HG02623 (cell line): Measurements from ENCODE around the gene SMAD7.

Experiments
- ATAC-seq: cut with Tn5 transposase; IDR thresholded peaks from one replicate; pipeline ENCODE4 v1.9.1; 2021; ENCODE audit warnings: moderate library complexity; ENCODE audit not compliant: unreplicated experiment

SMAD7 gene

GRCh38 chr18:48950536-48951447 is at the start of gene SMAD7:
SMAD7 (minus strand) TSS chr18:48950965; CDS start chr18:48950424, 541 bp downstream.
- no peak for ATAC-seq

GRCh38 chr18:48999569-48999968 is 48.8 kb upstream of the SMAD7 start:
- no peak for ATAC-seq

GRCh38 chr18:48997985-48998831 is 47.4 kb upstream of the SMAD7 start:
- ATAC-seq = no peak

GRCh38 chr18:48997681-48997984 is 46.9 kb upstream of the SMAD7 start:
- no peak for ATAC-seq

GRCh38 chr18:48996901-48997463 is 46.2 kb upstream of the SMAD7 start:
- no peak for ATAC-seq

GRCh38 chr18:48996041-48996440 is 45.3 kb upstream of the SMAD7 start:
- ATAC-seq = no peak

GRCh38 chr18:48994926-48995835 is 44.4 kb upstream of the SMAD7 start:
- no peak for ATAC-seq

- no peak for ATAC-seq
Measured at GRCh38 chr18:48994044-48994651, 43.4 kb upstream of the SMAD7 start.

GRCh38 chr18:48993586-48993985 is 42.8 kb upstream of the SMAD7 start:
- no peak for ATAC-seq

- ATAC-seq = peak; percentile 52
Measured at GRCh38 chr18:48992791-48993555, 42.2 kb upstream of the SMAD7 start.

GRCh38 chr18:48992133-48992532 is 41.4 kb upstream of the SMAD7 start:
- ATAC-seq = no peak

- no peak for ATAC-seq
Measured at GRCh38 chr18:48991676-48992075, 40.9 kb upstream of the SMAD7 start.

- ATAC-seq = no peak
Measured at GRCh38 chr18:48991319-48991660, 40.5 kb upstream of the SMAD7 start.

GRCh38 chr18:48990481-48991318 is 39.9 kb upstream of the SMAD7 start:
- ATAC-seq = no peak

- ATAC-seq = no peak
Measured at GRCh38 chr18:48989304-48990303, 38.8 kb upstream of the SMAD7 start.

GRCh38 chr18:48988508-48989303 is 37.9 kb upstream of the SMAD7 start:
- ATAC-seq = no peak

GRCh38 chr18:48987821-48988220 is 37.1 kb upstream of the SMAD7 start:
- no peak for ATAC-seq
